ENCODE data around the gene SIPA1. TPM values are rescaled to one million over a fixed set of nuclear protein-coding genes. Genes with fewer than 3 reads are reported as not detected.
A peak's percentile ranks its signal among the peaks of the same experiment; 100 is the strongest.

Gene SIPA1
- total and polyA plus RNA-seq, 2 of the 13 experiments (the other 11 are each of a cell fraction or from before 2014, with no cell fraction given) = 5.8 to 7.7 TPM

GRCh38 chr11:65616575-65617001 is 21.3 kb upstream of the SIPA1 start (continued):
- TF ChIP-seq MNT (IDR thresholded peaks at IDR 0.05) (peak; percentile 37; the same call in 1 of the 2 replicates), PAX8 (CRISPR knock-in tag; IDR thresholded peaks at IDR 0.05; ENCODE audit: borderline replicate concordance) (no peak), MXI1 (IDR thresholded peaks at IDR 0.05; ENCODE audit: borderline replicate concordance, low read depth, low read length) (peak; percentile 54; the same call in 1 of the 3 replicates), SAFB2 (CRISPR knock-in tag; IDR thresholded peaks at IDR 0.05; ENCODE audit: borderline replicate concordance, low read depth) (no peak), TBX2 (CRISPR knock-in tag; IDR thresholded peaks at IDR 0.05; ENCODE audit: borderline replicate concordance) (no peak), ZNF691 (CRISPR knock-in tag; IDR thresholded peaks at IDR 0.05; ENCODE audit: borderline replicate concordance, low read depth) (no peak), ZNF235 (CRISPR knock-in tag; IDR thresholded peaks at IDR 0.05; ENCODE audit: borderline replicate concordance) (no peak), BRD4 (CRISPR knock-in tag; IDR thresholded peaks at IDR 0.05) (no peak), RFXANK (CRISPR knock-in tag; IDR thresholded peaks at IDR 0.05) (no peak), ZNF703 (CRISPR knock-in tag; IDR thresholded peaks at IDR 0.05; ENCODE audit: borderline replicate concordance) (no peak), CREB3 (CRISPR knock-in tag; IDR thresholded peaks at IDR 0.05) (no peak), MTF2 (CRISPR knock-in tag; IDR thresholded peaks at IDR 0.05; ENCODE audit: borderline replicate concordance) (no peak), ZNF567 (CRISPR knock-in tag; IDR thresholded peaks at IDR 0.05; ENCODE audit: borderline replicate concordance) (no peak), EEA1 (CRISPR knock-in tag; IDR thresholded peaks at IDR 0.05; ENCODE audit: borderline replicate concordance) (no peak), TGIF2 (CRISPR knock-in tag; IDR thresholded peaks at IDR 0.05) (no peak; the same call in 1 of the 2 replicates), ZNF572 (CRISPR knock-in tag; IDR thresholded peaks at IDR 0.05) (no peak), FOXA3 (CRISPR knock-in tag; IDR thresholded peaks at IDR 0.05) (peak; percentile 37; the same call in 1 of the 2 replicates), ELF4 (CRISPR knock-in tag; IDR thresholded peaks at IDR 0.05; ENCODE audit: borderline replicate concordance) (no peak), ZNF792 (CRISPR knock-in tag; IDR thresholded peaks at IDR 0.05) (no peak), DRAP1 (CRISPR knock-in tag; IDR thresholded peaks at IDR 0.05) (no peak), MXD4 (CRISPR knock-in tag; IDR thresholded peaks at IDR 0.05) (0 out of 2 replicates have a peak, but pooled peaks have one; percentile 23), MYPOP (CRISPR knock-in tag; IDR thresholded peaks at IDR 0.05) (no peak), DMAP1 (CRISPR knock-in tag; IDR thresholded peaks at IDR 0.05) (peak; percentile 26), ZBTB1 (CRISPR knock-in tag; IDR thresholded peaks at IDR 0.05; ENCODE audit: borderline replicate concordance) (no peak), NONO (IDR thresholded peaks at IDR 0.05) (no peak), NONO (CRISPR knock-in tag; conservative IDR thresholded peaks at IDR 0.05) (no peak; the same call in 1 of the 2 replicates), CC2D1A (CRISPR knock-in tag; IDR thresholded peaks at IDR 0.05) (no peak), FOXK1 (CRISPR knock-in tag; IDR thresholded peaks at IDR 0.05; ENCODE audit: borderline replicate concordance, low read depth) (no peak), RXRB (CRISPR knock-in tag; IDR thresholded peaks at IDR 0.05; ENCODE audit: borderline replicate concordance) (peak; percentile 23; the same call in 1 of the 2 replicates)
